GM12865 (cell line): ENCODE data around the gene SLC41A2.

Source experiments
- DNase-seq: peaks from one replicate; pipeline ENCODE4 v3.0.0; 2010; ENCODE audit warnings: low read depth
- H3K4me3 ChIP-seq: 2 replicates; pipeline ENCODE4 v1.5.1; 2011; ENCODE audit warnings: mild to moderate bottlenecking, low read depth, low read length, control low read depth
- TF ChIP-seq, protein P1 (sequence below): IDR thresholded peaks from 2 replicates; pipeline ENCODE4 v1.5.1; 2011; ENCODE audit warnings: low read length, control low read depth, low read depth, inconsistent platforms; ENCODE audit not compliant: insufficient read depth; ENCODE audit errors: missing control alignments

Gene SLC41A2

DNA sequence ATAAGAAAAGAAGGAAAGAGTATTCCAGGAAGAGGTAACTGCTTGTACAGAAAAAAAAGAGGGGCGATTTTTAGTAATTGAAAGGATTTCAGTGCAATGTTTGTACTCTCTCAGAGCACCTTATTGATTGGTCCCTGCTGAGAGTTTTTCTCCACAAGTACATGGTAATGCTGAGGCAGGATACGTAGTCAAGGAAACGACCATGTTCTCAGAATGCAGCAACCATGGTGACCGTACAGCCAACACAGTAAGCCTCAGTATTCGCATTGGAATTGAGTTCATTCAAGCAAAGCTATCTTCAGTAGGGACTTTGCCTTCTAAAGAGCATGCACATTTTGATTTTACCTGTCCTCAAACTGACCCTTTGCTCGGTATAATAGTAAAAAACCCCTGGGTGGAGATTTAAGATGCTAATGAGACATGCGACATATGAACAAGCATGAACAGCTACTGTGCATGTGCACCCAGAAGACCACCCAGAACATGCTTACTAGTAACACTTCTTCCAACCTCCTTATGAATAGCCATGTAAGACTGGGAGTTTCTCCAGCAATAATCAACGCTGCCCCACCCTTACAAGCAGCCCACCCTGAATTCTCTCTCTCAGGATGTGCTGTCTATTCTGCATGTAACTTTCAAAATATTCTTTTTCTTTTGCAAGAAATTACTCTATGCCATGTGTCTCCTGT lies 6.2 kb upstream of the SLC41A2 start:
- no peak for DNase-seq
- no peak overlapping the region for H3K4me3 ChIP-seq
- TF ChIP-seq, protein P1, sequence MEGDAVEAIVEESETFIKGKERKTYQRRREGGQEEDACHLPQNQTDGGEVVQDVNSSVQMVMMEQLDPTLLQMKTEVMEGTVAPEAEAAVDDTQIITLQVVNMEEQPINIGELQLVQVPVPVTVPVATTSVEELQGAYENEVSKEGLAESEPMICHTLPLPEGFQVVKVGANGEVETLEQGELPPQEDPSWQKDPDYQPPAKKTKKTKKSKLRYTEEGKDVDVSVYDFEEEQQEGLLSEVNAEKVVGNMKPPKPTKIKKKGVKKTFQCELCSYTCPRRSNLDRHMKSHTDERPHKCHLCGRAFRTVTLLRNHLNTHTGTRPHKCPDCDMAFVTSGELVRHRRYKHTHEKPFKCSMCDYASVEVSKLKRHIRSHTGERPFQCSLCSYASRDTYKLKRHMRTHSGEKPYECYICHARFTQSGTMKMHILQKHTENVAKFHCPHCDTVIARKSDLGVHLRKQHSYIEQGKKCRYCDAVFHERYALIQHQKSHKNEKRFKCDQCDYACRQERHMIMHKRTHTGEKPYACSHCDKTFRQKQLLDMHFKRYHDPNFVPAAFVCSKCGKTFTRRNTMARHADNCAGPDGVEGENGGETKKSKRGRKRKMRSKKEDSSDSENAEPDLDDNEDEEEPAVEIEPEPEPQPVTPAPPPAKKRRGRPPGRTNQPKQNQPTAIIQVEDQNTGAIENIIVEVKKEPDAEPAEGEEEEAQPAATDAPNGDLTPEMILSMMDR: no peak

DNA sequence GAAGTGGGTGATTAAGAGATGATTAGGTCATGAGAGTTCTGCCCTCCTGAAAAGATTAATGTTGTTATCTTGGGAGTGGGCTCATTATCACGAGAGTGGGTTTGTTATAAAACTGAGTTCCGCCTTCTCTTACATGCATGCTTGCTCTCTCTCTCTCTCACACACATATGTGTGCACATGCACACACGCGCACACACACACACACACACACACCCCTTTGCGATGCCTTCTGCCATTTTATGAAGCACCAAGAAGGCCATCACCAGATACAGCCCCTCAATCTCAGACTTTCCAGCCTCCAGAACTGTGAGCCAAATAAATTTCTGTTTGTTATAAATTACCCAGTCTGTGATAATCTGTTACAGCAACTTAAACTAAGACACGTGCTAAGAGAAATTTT lies 5.7 kb upstream of the SLC41A2 start:
- no peak for DNase-seq
- TF ChIP-seq, protein P1: no peak

DNA sequence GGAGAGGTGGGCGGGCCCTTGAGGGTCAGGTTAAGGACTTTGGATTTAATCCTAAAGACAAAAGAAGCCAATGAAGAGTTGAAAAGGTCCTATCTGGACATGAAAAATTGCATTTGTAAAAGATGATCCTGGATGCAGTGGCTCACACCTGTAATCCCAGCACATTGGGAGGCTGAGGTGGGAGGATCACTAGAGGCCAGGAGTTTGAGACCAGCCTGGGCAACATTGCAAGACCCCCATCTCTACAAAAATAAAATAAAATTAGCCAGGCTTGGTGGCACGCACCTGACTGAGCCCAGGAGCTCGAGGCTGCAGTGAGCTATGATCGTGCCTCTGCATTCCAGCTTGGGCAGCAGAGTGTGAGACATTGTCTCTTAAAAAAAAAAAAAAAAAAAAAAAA lies 2.4 kb upstream of the SLC41A2 start:
- no peak overlapping the region for H3K4me3 ChIP-seq
- DNase-seq: no peak
- TF ChIP-seq, protein P1: no peak

More for the DNA sequence above, 5.7 kb upstream of the SLC41A2 start:
- H3K4me3 ChIP-seq: no peak overlapping the region

DNA sequence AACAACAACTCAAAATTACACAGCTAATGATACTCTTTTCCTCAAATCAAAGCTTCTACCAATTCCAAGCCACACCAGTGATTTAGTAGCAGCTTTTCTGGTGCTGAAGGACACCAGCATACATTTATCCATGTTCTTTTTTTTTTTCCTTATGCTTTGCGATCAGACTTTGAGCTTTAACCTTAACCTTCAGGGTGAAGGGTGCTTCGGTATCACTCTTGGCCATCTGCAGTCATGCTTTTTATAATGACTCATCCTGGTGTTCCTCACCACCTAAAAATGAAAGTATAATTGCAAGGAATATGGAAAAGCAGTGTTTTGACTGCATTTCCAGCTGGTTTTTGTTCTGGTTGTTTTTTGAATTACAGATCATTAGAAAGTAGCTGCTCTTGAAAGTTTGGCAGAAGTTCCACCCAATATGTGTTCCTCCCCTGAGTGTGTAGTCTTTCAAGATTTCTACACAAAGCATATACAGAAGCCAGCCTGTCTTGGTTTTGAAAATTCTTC lies 1.3 kb upstream of the SLC41A2 start:
- TF ChIP-seq, protein P1: no peak
- H3K4me3 ChIP-seq: no peak overlapping the region
- no peak for DNase-seq

DNA sequence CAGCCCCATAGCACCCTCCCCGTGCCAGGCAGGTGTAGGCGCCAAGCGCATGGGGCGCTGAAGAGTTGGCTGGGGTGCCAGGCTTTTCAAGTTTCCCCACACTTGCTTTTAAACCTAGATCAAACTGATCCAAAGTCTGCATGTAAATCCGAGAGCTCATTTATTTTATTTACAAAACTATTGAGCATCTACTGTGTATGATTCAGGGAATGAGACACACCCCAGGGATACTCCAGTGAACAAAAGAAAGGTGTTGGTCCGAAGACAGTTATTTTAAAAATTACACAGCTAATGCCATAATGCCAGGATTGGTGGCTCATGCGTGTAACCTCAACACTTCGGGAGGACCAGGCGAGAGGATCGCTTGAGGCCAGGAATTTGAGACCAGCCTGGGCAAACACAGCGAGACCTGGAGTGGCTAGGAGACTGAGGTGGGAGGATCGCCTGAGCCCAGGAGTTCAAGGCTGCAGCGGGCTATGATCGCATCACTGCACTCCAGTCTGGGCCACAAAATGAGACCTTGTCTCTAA lies 780 bp upstream of the SLC41A2 start:
- TF ChIP-seq, protein P1: peak; percentile 5
- peak overlapping the region; percentile 85 for H3K4me3 ChIP-seq
- DNase-seq: no peak

DNA sequence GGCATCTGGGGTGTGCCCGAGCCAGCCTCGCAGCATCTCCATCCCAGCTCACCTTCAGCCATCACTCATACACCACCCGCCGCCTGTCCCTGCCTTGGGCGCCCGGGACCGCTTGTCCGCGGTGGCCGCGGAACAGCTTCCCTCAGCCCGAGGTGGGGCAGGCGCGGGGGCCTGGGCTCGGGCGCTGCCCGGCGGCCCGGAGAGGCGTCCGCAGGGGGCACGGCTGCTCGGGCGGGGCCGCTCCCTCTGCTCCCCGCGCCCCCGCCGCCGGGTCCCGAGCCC lies 430 bp downstream of the SLC41A2 start:
- peak overlapping the region; percentile 77 for H3K4me3 ChIP-seq
- TF ChIP-seq, protein P1: no peak
- DNase-seq: peak; percentile 41
